SHP77 treated with DMSO at 0.1 percent for 48 hours (cell line): ENCODE measurements around the gene DTNBP1.

ENCODE experiments used
- DNase-seq: peaks from one replicate; lab custom pipeline; 2025; lab: John Stamatoyannopoulos, UW

DTNBP1 gene

DNA sequence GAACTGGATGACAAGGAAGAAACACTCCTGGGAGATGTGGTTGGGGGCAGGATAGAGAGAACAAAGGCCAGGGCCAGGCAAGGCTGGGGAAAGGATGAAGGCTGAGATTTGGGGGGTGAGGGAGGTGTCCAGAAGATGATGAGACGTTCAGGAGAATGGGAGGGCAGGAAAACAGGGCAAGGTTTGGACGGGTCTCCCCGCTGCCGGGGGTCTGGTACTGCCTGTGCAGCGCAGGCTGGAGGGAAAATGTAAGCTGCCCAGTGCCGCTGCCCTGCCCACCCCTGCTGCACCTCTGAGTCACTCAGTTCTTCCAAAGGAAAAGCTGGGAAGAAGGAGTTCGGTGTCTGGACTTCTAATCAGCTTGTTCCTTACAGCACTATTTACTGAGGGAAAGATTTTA lies 130.9 kb downstream of the DTNBP1 start:
- no peak for DNase-seq

DNA sequence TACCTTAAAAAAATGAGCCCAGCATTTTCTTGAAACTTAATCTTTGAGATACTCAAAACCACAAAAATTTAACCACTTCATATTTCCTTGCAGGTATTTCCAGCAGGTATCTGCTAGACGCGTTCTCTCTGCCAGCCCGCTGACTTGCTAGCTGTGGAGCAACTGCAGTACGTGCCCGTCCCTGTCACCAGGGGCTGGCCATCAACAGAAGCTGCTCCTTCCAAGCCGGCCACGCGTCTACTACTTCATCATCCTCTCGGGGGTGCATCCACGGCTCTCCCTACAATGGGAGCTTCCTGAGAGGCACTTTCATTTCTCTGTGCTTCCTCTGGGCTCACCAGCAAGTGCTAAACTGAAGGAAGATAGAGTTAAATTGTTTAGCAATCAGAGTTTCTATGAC lies 132.4 kb downstream of the DTNBP1 start:
- no peak for DNase-seq

- DNase-seq, result no peak
These were observed 134.0 kb downstream of the DTNBP1 start for GRCh38 chr6:15528870-15529269.

- DNase-seq, result no peak
These were observed 134.8 kb downstream of the DTNBP1 start for GRCh38 chr6:15527838-15528617.

DNA sequence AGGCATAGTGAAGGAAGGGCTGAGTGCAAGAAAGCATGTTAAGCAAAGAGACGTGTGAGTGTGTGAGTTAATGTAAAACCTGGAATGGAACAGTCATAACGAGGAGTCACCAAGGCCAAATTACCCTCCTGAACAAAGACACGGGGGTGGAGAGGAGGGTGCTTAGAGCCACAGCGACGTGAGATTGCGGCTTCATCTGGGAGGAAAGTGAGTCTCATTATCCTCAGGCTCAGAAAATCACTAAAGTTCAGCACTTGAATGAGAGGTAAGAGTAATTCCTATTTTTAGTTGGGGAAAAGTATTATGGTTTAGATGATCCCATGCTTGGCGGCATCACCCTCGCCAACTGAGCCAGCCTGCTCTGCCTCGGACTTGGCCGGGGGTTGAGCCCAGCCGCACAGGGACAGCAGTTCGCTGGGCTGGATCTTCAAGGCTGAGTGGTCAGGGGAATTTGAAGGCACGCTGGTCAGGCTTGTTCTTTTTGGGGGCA lies 136.6 kb downstream of the DTNBP1 start:
- no peak for DNase-seq

- no peak for DNase-seq
These were observed 137.9 kb downstream of the DTNBP1 start for GRCh38 chr6:15524861-15525401.

DNA sequence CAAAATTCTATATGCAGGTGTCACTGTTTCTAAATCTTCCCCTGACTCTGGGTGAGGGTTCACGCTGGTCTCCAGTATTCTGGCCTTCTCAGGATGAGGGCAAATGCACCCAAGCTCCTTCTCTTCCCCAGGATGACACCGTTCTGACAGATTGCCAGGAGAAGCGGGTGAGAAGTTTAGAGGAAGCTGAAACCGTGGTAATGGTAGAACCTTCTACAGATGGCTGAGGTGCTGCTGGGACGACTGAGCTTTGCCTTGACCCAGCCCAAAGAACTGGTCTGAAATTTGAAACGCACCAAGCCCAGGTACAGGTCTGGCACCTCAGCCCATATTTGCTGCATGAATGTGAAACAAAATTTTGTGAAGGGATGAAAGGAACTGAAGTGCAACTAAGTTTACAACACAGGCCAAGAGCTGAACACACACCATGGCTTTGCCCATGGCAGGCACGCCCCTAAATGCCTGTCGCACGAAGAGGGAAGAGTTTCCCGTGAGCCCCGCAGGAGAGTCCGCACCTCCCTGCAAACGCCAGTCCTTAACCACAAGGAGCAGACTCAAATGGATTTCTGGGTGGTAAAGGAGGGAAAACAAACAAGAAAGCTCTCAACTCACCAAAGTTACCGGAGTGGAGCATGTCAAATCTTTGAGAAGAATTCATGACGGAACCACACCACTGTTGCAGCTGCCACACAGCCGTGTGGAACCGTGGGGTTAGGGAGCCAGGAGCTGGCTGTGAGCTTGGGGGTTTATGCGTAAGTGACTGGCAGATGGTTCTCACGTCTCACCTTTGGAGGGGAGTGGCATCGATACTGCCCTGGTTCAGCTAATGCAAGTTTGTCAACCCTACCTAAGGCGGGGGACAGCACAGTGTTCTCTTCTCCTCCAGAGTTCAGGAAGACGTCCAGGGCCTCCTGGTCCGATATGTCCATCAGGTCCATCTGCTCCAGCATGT lies 138.9 kb downstream of the DTNBP1 start:
- DNase-seq, result no peak

DNA sequence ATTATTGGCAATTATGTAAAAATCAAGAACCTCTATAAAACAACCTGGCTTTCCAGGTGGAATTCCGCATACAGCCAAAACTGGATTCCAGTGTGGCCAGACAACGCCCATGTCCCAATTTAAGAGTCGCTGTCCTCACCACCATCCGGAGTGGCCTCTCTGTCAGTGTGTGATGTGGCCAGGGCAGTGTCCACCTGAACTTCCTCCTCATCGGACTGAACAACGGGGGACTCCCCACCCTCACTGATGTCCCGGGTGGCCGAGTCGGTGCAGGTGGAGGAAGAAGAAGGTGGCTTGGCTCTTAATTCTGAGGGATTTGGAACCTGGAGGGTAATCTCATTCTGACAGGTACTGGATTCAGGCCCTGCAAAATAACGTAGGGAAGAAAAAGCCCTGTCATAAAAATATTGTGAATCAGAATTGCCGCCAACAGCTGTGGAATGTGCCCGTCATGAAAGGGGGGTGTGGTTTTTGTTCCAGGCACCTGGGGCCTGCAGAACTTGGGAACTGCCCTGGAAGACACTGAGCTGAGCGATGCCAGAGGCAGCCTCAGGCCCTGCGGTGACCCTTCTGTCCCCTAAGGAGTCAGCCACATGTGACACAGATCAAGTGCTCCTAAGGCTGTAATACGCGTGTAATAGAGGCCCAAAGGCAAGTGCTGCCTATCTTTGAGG lies 139.8 kb downstream of the DTNBP1 start:
- no peak for DNase-seq

DNA sequence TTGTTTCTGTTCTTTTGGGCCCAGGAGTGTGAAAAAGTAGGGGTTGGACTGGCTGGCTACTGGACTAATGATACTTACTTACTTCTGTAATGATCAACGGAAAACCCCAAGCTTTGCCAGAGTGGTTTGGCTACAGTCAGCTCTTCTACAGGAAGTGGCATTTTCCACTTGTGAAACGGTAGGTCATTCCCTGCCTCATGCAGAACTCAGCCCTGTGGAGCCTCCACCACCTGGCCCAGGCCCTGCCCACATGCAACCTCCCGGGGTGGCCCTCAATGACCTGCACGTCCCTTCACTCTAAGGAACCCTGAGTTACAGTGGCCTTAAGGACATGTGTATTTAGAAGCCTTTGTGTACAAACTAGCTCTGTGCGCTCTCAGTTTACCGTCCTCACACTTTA lies 140.4 kb downstream of the DTNBP1 start:
- DNase-seq, result no peak

DNA sequence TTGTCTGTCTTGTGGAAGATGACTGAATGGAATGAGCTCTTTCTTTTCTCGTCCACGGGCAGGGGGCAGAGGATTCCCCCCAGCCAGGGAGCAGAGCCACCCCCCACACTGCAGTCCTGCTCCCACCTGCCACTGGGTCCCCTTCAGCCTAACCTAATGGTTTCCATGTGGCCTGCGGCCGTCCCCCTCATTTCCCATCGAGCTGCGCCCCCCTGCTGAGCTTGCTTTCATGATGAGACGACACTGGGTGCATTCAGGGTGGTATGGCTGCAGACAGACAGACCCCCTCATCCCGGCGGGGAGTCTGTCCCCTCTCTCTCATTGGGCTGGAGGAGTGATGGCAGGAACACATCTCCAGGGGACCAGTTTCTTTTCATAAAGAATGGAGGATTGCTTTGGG lies 140.8 kb downstream of the DTNBP1 start:
- no peak for DNase-seq

DNA sequence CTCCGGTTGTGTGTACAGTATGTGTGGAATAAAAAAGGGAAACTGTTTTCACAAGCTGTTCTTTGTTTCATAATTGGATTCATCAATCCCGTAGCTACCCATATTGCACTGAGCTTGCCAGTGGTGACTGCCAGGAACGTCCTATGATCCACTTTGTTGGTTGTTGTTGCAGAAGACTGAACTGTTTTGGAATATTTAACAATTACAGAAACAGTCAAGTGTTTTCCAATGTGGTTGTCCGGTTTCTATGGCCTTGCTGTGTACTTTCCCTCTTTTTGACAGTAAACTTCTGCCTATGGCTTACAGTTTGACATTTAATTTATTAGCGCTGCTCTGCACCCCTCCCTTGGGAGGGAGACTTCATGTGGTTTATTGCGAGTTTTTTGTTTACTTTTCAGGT lies 141.2 kb downstream of the DTNBP1 start:
- DNase-seq, result no peak

DNA sequence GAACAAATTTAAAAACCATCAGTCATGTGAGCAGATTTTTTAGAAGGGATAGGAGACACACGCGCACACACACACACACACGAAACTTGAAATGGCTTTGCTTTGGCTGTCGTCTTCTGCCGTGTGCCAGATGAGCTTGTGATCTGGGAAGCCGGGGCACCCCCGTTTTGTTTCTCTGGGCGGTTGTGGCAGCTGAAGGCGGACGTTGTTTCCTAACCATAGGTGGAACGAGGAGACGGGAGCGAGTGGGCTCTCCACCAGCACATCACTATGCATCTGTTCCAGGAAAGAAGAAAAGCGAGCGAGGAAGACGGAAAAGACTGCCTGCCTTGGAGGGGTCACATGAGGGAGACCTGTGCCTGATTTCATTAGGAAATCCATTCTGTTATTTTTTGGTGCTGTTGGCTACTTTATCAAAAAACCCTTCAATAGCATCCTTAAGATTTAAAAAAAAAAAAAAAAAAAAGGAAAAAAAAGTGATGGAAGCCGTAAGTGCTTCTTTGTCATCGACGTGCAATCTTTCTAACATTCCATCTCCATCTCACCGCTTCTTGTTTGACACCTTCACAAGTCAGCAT lies 142.1 kb downstream of the DTNBP1 start:
- no peak for DNase-seq

DNA sequence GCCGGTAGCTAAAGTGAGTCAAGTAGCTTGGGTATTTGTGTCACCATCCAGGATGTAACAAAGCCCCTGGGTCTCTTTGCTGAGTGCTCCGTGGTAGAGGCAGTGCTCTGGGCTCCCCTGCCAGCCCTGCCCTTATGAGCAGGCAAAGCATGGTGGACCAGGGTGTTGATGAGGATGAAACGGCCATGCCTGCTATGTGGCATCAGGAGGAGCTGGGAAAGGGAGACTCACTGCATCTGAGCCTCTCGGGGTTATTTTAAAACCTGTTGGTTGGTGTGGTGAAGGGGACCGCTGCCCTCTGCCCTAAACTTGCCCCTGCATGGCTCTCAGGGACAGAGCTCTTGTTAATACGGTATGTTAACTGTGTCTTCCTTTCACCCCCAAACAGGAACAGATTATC lies 143.1 kb downstream of the DTNBP1 start:
- DNase-seq, result no peak

- no peak for DNase-seq
These were observed 143.9 kb downstream of the DTNBP1 start for GRCh38 chr6:15518878-15519277.

DNA sequence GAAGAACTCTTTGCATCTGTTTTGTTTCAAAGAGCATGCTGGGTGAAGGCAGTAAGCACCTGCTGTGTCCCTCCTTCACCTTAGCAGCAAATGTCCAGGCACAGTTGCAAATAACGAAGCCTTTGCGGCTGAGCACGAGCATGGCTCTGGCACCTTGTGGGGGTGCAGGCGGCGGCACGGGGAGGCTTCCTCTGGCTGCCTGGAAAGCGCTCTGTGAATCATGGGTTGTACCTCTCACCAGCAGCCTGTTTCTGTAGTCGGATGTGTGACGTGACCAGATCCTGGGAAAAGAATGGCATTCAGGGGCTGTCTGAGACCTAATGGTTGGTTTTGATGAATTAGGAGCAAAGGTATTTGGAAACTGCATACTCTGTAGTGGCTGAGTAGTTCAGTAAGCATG lies 144.8 kb downstream of the DTNBP1 start:
- no peak for DNase-seq

GRCh38 chr6:15517600-15517999 lies 145.2 kb downstream of the DTNBP1 start:
- no peak for DNase-seq

GRCh38 chr6:15516923-15517560 lies 145.8 kb downstream of the DTNBP1 start:
- DNase-seq, result no peak

- DNase-seq, result no peak
These were observed 146.4 kb downstream of the DTNBP1 start for GRCh38 chr6:15516378-15516777.

DNA sequence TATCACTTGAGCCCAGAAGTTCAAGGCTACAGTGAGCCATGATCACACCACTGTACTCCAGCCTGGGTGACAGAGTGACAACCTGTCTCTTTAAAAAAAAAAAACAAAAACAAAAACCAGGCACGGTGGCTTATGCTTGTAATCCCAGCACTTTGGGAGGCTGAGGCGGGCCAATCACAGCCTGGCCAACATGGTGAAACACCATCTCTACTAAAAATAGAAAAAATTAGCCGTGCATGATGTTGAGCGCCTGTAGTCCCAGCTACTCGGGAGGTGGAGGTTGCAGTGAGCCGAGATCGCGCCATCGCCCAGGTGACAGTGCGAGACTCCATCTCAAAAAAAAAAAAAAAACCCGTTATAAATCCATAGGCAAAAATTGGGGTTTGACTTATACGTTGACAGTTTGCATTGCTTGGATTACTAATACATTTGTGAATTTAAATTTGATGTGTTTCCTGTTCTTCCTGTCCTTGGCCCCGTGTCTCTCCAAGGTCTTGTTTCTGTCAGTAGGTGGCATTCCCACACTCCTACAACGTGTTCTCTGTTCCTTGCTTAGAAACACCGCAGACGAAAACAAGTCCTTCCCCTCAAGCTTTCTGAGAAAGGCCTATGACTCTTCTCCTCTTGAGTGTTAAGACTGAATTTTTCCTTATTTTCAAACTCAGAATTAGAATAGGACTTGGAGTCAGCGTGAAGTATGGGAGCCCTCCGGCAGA lies 147.0 kb downstream of the DTNBP1 start:
- no peak for DNase-seq

DNA sequence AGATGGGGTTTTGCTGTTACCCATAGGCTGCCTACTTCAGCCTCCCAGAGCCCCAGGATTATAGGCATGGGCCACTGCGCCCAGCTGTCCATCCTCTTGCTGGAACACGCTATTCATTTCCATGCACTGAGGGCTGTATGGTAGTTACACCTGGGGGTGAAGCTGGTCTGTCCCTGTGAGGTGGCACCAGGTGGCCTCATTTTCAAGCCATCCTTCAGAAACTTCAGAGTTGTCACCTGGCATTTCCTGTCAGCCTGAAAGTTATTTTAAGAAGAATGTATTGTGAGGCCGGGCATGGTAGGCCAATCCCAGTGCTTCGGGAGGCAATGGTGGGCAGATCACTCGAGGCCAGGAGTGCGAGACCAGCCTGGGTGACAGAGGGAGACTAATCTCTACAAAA lies 147.6 kb downstream of the DTNBP1 start:
- no peak for DNase-seq
